ENCODE results near the gene SMARCB1.

SMARCB1 gene

GRCh38 chr22:23831261-23831660, 44.5 kb downstream of the SMARCB1 start:
- H3K4me3 ChIP-seq (ENCODE audit: low read depth, low read length), result no peak overlapping the region
- TF ChIP-seq CTCF (IDR thresholded peaks at IDR 0.05; ENCODE audit: low read depth, low read length) (no peak), POLR2A (IDR thresholded peaks at IDR 0.05; ENCODE audit: extremely low read depth, insufficient read length) (no peak), MYC (IDR thresholded peaks at IDR 0.05; ENCODE audit: low read depth, low read length) (no peak), MAX (IDR thresholded peaks at IDR 0.05; ENCODE audit: low read depth, low read length) (no peak)
- DNase-seq (ENCODE audit: low read depth), result no peak

GRCh38 chr22:23831781-23832180, 45.0 kb downstream of the SMARCB1 start:
- TF ChIP-seq CTCF (IDR thresholded peaks at IDR 0.05; ENCODE audit: low read depth, low read length) (no peak), MYC (IDR thresholded peaks at IDR 0.05; ENCODE audit: low read depth, low read length) (no peak), MAX (IDR thresholded peaks at IDR 0.05; ENCODE audit: low read depth, low read length) (no peak), POLR2A (IDR thresholded peaks at IDR 0.05; ENCODE audit: extremely low read depth, insufficient read length) (no peak)
- no peak for DNase-seq (ENCODE audit: low read depth)
- no peak overlapping the region for H3K4me3 ChIP-seq (ENCODE audit: low read depth, low read length)

- no peak for DNase-seq (ENCODE audit: low read depth)
- no peak overlapping the region for H3K4me3 ChIP-seq (ENCODE audit: low read depth, low read length)
- TF ChIP-seq CTCF (IDR thresholded peaks at IDR 0.05; ENCODE audit: low read depth, low read length) (no peak), POLR2A (IDR thresholded peaks at IDR 0.05; ENCODE audit: extremely low read depth, insufficient read length) (no peak), MAX (IDR thresholded peaks at IDR 0.05; ENCODE audit: low read depth, low read length) (no peak), MYC (IDR thresholded peaks at IDR 0.05; ENCODE audit: low read depth, low read length) (no peak)
Measured at GRCh38 chr22:23832226-23833016, 45.7 kb downstream of the SMARCB1 start.

GRCh38 chr22:23833017-23833751, 46.4 kb downstream of the SMARCB1 start:
- H3K4me3 ChIP-seq (ENCODE audit: low read depth, low read length), result no peak overlapping the region
- no peak for DNase-seq (ENCODE audit: low read depth)
- no peak for TF ChIP-seq MYC (IDR thresholded peaks at IDR 0.05; ENCODE audit: low read depth, low read length)
- TF ChIP-seq CTCF (IDR thresholded peaks at IDR 0.05; ENCODE audit: low read depth, low read length), result no peak
- no peak for TF ChIP-seq POLR2A (IDR thresholded peaks at IDR 0.05; ENCODE audit: extremely low read depth, insufficient read length)
- TF ChIP-seq MAX (IDR thresholded peaks at IDR 0.05; ENCODE audit: low read depth, low read length), result no peak

GRCh38 chr22:23833911-23834317, 47.1 kb downstream of the SMARCB1 start:
- TF ChIP-seq POLR2A (IDR thresholded peaks at IDR 0.05; ENCODE audit: extremely low read depth, insufficient read length), result no peak
- TF ChIP-seq MAX (IDR thresholded peaks at IDR 0.05; ENCODE audit: low read depth, low read length), result no peak
- no peak for TF ChIP-seq MYC (IDR thresholded peaks at IDR 0.05; ENCODE audit: low read depth, low read length)
- no peak for TF ChIP-seq CTCF (IDR thresholded peaks at IDR 0.05; ENCODE audit: low read depth, low read length)
- DNase-seq (ENCODE audit: low read depth), result no peak
- no peak overlapping the region for H3K4me3 ChIP-seq (ENCODE audit: low read depth, low read length)
